GM18526 (cell line): ENCODE data around the gene REM1.

ENCODE experiments used
- POLR2A ChIP-seq: IDR thresholded peaks from 3 replicates; pipeline ENCODE4 v1.6.1; 2011; ENCODE audit not compliant: insufficient read length; ENCODE audit errors: extremely low read depth

REM1 gene

GRCh38 chr20:31474758-31475427, at the start of gene REM1, which contains the start of gene DEFB124:
REM1 (plus strand) TSS chr20:31475288; CDS start chr20:31476446, 1,158 bp downstream.
DEFB124 (minus strand) TSS chr20:31475127; CDS start chr20:31473013, 2,114 bp downstream.
- no peak for TF ChIP-seq POLR2A

GRCh38 chr20:31425797-31426196, 49.3 kb upstream of the REM1 start:
- TF ChIP-seq POLR2A: no peak

GRCh38 chr20:31430568-31431115, 44.4 kb upstream of the REM1 start:
- TF ChIP-seq POLR2A: no peak

- TF ChIP-seq POLR2A: no peak
Measured at GRCh38 chr20:31440012-31440659, 35.0 kb upstream of the REM1 start, which contains the start of gene DEFB123. DEFB123 (plus strand) TSS chr20:31440632; CDS start chr20:31440699, 67 bp downstream.

- no peak for TF ChIP-seq POLR2A
Measured at GRCh38 chr20:31446084-31446819, 28.8 kb upstream of the REM1 start.

GRCh38 chr20:31449511-31450414, 25.3 kb upstream of the REM1 start:
- no peak for TF ChIP-seq POLR2A

- TF ChIP-seq POLR2A: no peak
Measured at GRCh38 chr20:31452575-31452974, 22.5 kb upstream of the REM1 start.

GRCh38 chr20:31454361-31454760, 20.7 kb upstream of the REM1 start:
- TF ChIP-seq POLR2A: no peak

GRCh38 chr20:31472395-31473330, 2.4 kb upstream of the REM1 start:
- TF ChIP-seq POLR2A: no peak

GRCh38 chr20:31473331-31474096, 1.6 kb upstream of the REM1 start:
- no peak for TF ChIP-seq POLR2A

GRCh38 chr20:31474097-31474436, 1.0 kb upstream of the REM1 start:
- no peak for TF ChIP-seq POLR2A

GRCh38 chr20:31475472-31476293, 595 bp downstream of the REM1 start:
- TF ChIP-seq POLR2A: no peak
